Measurements from ENCODE around the gene SGMS1. TPM values are rescaled to one million over a fixed set of nuclear protein-coding genes. Genes with fewer than 3 reads are reported as not detected.

The SGMS1 gene
- total RNA-seq, 2 experiments from 2014 or later: 24.8 to 25.2 TPM

- Histone ChIP-seq H3K36me3 (ENCODE audit: insufficient read depth, low read length) (peaks cover 6% of the 10 kb centered on the region), H3K9me3 (ENCODE audit: control insufficient read depth in 1 of 2, insufficient read depth in 1 of 2, low read length in 2 of 2) (no peaks in the 10 kb centered on the region), H3K27ac (ENCODE audit: low read depth in 1 of 2, low read length in 2 of 2) (no peak overlapping the region), H3K4me1 (ENCODE audit: insufficient read depth, low read length) (peaks cover 5% of the 10 kb centered on the region), H3K27me3 (ENCODE audit: control insufficient read depth in 1 of 2, insufficient read depth in 2 of 2, low read length in 2 of 2) (no peaks in the 10 kb centered on the region), H3K4me3 (ENCODE audit: low read length) (no peak overlapping the region)
- Mint-ChIP-seq H3K4me3 (no peak overlapping the region), H3K9me3 (no peaks in the 10 kb centered on the region), H3K4me1 (ENCODE audit: low read depth) (peaks cover 29% of the 10 kb centered on the region), H3K27ac (no peak overlapping the region), H3K36me3 (ENCODE audit: low read depth) (peaks cover 13% of the 10 kb centered on the region), H3K27me3 (no peaks in the 10 kb centered on the region)
- ChIA-PET POLR2A (no interaction called here), CTCF (no interaction called here)
- DNase-seq (no peak), ATAC-seq (ENCODE audit: poor library complexity) (no peak)
- intact Hi-C loops (cut with DNase I, micrococcal nuclease): no loop called here
- TF ChIP-seq, protein P1, sequence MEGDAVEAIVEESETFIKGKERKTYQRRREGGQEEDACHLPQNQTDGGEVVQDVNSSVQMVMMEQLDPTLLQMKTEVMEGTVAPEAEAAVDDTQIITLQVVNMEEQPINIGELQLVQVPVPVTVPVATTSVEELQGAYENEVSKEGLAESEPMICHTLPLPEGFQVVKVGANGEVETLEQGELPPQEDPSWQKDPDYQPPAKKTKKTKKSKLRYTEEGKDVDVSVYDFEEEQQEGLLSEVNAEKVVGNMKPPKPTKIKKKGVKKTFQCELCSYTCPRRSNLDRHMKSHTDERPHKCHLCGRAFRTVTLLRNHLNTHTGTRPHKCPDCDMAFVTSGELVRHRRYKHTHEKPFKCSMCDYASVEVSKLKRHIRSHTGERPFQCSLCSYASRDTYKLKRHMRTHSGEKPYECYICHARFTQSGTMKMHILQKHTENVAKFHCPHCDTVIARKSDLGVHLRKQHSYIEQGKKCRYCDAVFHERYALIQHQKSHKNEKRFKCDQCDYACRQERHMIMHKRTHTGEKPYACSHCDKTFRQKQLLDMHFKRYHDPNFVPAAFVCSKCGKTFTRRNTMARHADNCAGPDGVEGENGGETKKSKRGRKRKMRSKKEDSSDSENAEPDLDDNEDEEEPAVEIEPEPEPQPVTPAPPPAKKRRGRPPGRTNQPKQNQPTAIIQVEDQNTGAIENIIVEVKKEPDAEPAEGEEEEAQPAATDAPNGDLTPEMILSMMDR (IDR thresholded peaks at IDR 0.05): no peak
Measured at GRCh38 chr10:50567384-50567783, 56.4 kb downstream of the SGMS1 start.

GRCh38 chr10:50566150-50566549 lies 57.6 kb downstream of the SGMS1 start:
- Histone ChIP-seq H3K27me3 (ENCODE audit: control insufficient read depth in 1 of 2, insufficient read depth in 2 of 2, low read length in 2 of 2) (no peaks in the 10 kb centered on the region), H3K9me3 (ENCODE audit: control insufficient read depth in 1 of 2, insufficient read depth in 1 of 2, low read length in 2 of 2) (no peaks in the 10 kb centered on the region), H3K4me3 (ENCODE audit: low read length) (no peak overlapping the region), H3K36me3 (ENCODE audit: insufficient read depth, low read length) (peaks cover 6% of the 10 kb centered on the region), H3K27ac (ENCODE audit: low read depth in 1 of 2, low read length in 2 of 2) (no peak overlapping the region), H3K4me1 (ENCODE audit: insufficient read depth, low read length) (peaks cover 2% of the 10 kb centered on the region)
- peaks cover 13% of the 10 kb centered on the region for H3K36me3 Mint-ChIP-seq (ENCODE audit: low read depth)
- TF ChIP-seq, protein P1 (IDR thresholded peaks at IDR 0.05): no peak
- no peak overlapping the region for H3K27ac Mint-ChIP-seq
- intact Hi-C loops (cut with DNase I, micrococcal nuclease): no loop called here
- ATAC-seq (ENCODE audit: poor library complexity): no peak
- ChIA-PET POLR2A (no interaction called here), CTCF (no interaction called here)
- H3K4me3 Mint-ChIP-seq: no peak overlapping the region
- no peak for DNase-seq
- H3K27me3 Mint-ChIP-seq: no peaks in the 10 kb centered on the region
- no peaks in the 10 kb centered on the region for H3K9me3 Mint-ChIP-seq
- H3K4me1 Mint-ChIP-seq (ENCODE audit: low read depth): peaks cover 28% of the 10 kb centered on the region

DNA sequence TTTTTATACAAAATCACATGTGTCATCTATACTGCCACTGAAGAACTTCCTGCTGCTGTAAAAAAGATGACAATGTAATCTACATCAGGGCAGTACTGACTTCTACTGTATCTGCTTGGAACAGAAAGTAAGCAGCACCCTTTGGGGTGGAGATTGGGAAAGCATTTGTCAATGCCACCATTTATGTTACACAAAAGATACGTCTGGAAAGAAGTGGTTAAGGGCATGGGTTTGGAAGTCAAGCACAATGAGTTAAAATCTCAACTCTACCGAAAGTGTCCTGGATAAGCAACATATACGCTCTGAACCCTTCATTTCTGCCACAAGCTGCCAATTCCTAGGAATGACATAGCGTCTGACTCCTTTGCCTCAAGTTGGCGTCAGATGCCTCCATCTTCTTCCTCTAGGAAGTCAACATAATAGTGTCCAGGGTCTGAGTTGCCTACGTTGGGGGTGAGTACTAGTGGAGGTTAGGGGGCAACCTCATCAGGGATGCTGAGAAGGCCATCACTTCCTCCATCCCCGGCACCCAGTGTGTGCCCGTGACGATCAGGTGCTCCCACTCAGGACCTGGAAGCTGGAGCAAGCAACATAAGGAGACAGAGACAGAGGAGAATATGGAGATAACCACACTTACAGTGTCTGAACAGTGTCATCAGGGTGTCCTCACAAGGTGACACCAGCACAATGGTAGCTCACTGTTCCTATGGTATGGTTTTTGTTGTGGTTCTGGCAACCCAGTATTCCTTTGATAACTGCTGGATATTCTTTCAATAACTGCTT lies 58.3 kb downstream of the SGMS1 start:
- Mint-ChIP-seq H3K4me1 (ENCODE audit: low read depth) (peaks cover 28% of the 10 kb centered on the region), H3K27ac (no peak overlapping the region), H3K9me3 (no peaks in the 10 kb centered on the region), H3K36me3 (ENCODE audit: low read depth) (peaks cover 13% of the 10 kb centered on the region), H3K4me3 (no peak overlapping the region), H3K27me3 (no peaks in the 10 kb centered on the region)
- Histone ChIP-seq H3K36me3 (ENCODE audit: insufficient read depth, low read length) (peaks cover 6% of the 10 kb centered on the region), H3K4me1 (ENCODE audit: insufficient read depth, low read length) (peaks cover 2% of the 10 kb centered on the region), H3K27ac (ENCODE audit: low read depth in 1 of 2, low read length in 2 of 2) (no peak overlapping the region), H3K9me3 (ENCODE audit: control insufficient read depth in 1 of 2, insufficient read depth in 1 of 2, low read length in 2 of 2) (no peaks in the 10 kb centered on the region), H3K4me3 (ENCODE audit: low read length) (no peak overlapping the region), H3K27me3 (ENCODE audit: control insufficient read depth in 1 of 2, insufficient read depth in 2 of 2, low read length in 2 of 2) (no peaks in the 10 kb centered on the region)
- TF ChIP-seq, protein P1 (IDR thresholded peaks at IDR 0.05): no peak
- POLR2A ChIA-PET: no interaction called here
- DNase-seq (no peak), ATAC-seq (ENCODE audit: poor library complexity) (no peak)
- intact Hi-C loops (cut with DNase I, micrococcal nuclease): no loop called here
- CTCF ChIA-PET: no interaction called here

Measured in CD4-positive, alpha-beta T cell (primary cell).